ENCODE measurements around the gene TMEM156. TPM values are rescaled to one million over a fixed set of nuclear protein-coding genes. Genes with fewer than 3 reads are reported as not detected.

Gene TMEM156
- total and polyA plus RNA-seq, 3 experiments from 2014 or later: 6.7 to 24.3 (median 7.3) TPM

DNA sequence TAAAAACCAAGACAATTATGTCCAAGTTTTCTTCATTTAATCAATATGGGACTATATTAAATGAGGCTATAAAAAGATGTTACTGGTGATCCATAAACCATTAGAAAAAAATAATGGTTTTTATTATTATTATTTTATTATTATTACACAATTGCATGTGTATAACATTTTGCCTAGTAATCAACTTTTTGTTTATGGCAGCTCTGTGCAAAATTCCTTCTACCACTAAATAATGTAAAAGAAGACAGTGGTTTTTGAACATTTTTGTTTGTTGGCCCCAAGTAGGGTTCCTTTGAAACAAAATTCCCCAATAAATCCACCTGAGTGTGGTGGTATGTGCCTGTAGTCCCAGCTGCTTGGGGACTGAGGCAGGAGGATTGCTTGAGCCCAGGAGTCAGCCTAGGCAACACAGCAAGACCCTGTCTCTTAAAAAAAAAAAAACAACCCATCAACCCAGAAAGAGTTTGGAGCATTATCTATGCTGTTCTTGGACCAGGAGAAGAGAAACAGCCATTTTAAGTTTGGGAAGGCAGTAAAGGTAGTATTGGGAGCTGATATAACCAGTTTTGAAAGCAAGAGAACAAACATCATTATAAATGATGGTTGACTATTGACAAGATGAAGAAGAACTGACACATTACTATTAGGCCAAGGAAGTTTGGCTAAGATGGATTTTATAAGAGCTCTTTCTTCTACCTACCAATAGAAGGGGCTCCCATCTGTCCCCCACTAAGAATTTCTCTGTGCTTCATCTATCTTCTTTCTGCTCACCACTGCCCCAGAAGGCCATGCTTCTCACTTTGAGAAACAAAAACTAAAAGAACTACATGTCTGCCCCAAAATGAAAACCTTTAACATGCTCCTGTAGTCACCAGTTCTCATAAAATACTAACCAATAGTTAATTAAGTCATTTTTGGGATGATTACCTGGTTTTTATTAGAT lies 2.2 kb downstream of the TMEM156 start:
- peaks cover 43 to 66% (median 64%) of the 10 kb centered on the region in 3 donors for H3K4me1 Mint-ChIP-seq
- Histone ChIP-seq H3K4me1 (ENCODE audit: insufficient read depth, low read length) (peaks cover 46% of the 10 kb centered on the region), H3K27me3 (ENCODE audit: insufficient read depth, low read length, poor library complexity, severe bottlenecking) (no peaks in the 10 kb centered on the region), H3K9me3 (ENCODE audit: low read length) (no peaks in the 10 kb centered on the region), H3K36me3 (ENCODE audit: insufficient read depth, low read length) (no peaks in the 10 kb centered on the region), H3K4me3 (ENCODE audit: low read length) (peak overlapping the region; percentile 58), H3K27ac (ENCODE audit: low read depth, low read length) (peak overlapping the region; percentile 56)
- peak overlapping the region; percentile 75 to 96 (median 88) for H3K27ac Mint-ChIP-seq
- ChIA-PET POLR2A (interaction anchor here (1.8 kb wide), 1 partner anchor 14 kb away, joined by 10 read pairs; no protein-coding TSS in a partner anchor), CTCF (interaction anchor here (1.0 to 2.9 kb wide), 4 partner anchors 12 to 127 kb away, joined by 3 to 14 read pairs (median 4); no protein-coding TSS in a partner anchor)
- H3K4me3 Mint-ChIP-seq: peak overlapping the region; percentile 79 to 91 (median 84)
- no peaks in the 10 kb centered on the region for H3K27me3 Mint-ChIP-seq
- DNase-seq: peak in 2 of 5 donors; percentile 10 to 22
- H3K36me3 Mint-ChIP-seq: peaks cover 0 to 10% (median 0%) of the 10 kb centered on the region in 3 donors
- H3K9me3 Mint-ChIP-seq: no peaks in the 10 kb centered on the region

- H3K36me3 Mint-ChIP-seq: peaks cover 8 to 22% (median 16%) of the 10 kb centered on the region in 3 donors
- H3K4me1 ChIP-seq (ENCODE audit: insufficient read depth, low read length): peaks cover 26% of the 10 kb centered on the region
- H3K27ac ChIP-seq (ENCODE audit: low read depth, low read length): no peak overlapping the region
- no peaks in the 10 kb centered on the region for H3K36me3 ChIP-seq (ENCODE audit: insufficient read depth, low read length)
- H3K27me3 ChIP-seq (ENCODE audit: insufficient read depth, low read length, poor library complexity, severe bottlenecking): no peaks in the 10 kb centered on the region
- ChIA-PET CTCF (no interaction called here), POLR2A (no interaction called here)
- peaks cover 33 to 59% (median 59%) of the 10 kb centered on the region in 3 donors for H3K4me1 Mint-ChIP-seq
- H3K9me3 Mint-ChIP-seq: no peaks in the 10 kb centered on the region
- no peak overlapping the region for H3K4me3 ChIP-seq (ENCODE audit: low read length)
- H3K9me3 ChIP-seq (ENCODE audit: low read length): no peaks in the 10 kb centered on the region
- DNase-seq: no peak
- no peaks in the 10 kb centered on the region for H3K27me3 Mint-ChIP-seq
- peak overlapping the region in 1 of 8 donors; percentile 7 for H3K27ac Mint-ChIP-seq
- no peak overlapping the region for H3K4me3 Mint-ChIP-seq
Measured at GRCh38 chr4:39026096-39026495, 6.1 kb downstream of the TMEM156 start.

- Histone ChIP-seq H3K4me3 (ENCODE audit: low read length) (no peak overlapping the region), H3K27ac (ENCODE audit: low read depth, low read length) (peak overlapping the region; percentile 10), H3K9me3 (ENCODE audit: low read length) (no peaks in the 10 kb centered on the region), H3K4me1 (ENCODE audit: insufficient read depth, low read length) (peaks cover 26% of the 10 kb centered on the region), H3K36me3 (ENCODE audit: insufficient read depth, low read length) (no peaks in the 10 kb centered on the region), H3K27me3 (ENCODE audit: insufficient read depth, low read length, poor library complexity, severe bottlenecking) (no peaks in the 10 kb centered on the region)
- POLR2A ChIA-PET: no interaction called here
- H3K27ac Mint-ChIP-seq: peak overlapping the region in 2 of 8 donors; percentile 7 to 17
- no peak overlapping the region for H3K4me3 Mint-ChIP-seq
- H3K27me3 Mint-ChIP-seq: no peaks in the 10 kb centered on the region
- DNase-seq: no peak
- H3K36me3 Mint-ChIP-seq: peaks cover 8 to 22% (median 16%) of the 10 kb centered on the region in 3 donors
- no peaks in the 10 kb centered on the region for H3K9me3 Mint-ChIP-seq
- peaks cover 33 to 59% (median 59%) of the 10 kb centered on the region in 3 donors for H3K4me1 Mint-ChIP-seq
- CTCF ChIA-PET: no interaction called here
Measured at GRCh38 chr4:39025552-39026085, 6.6 kb downstream of the TMEM156 start.

- H3K27me3 ChIP-seq (ENCODE audit: insufficient read depth, low read length, poor library complexity, severe bottlenecking): no peaks in the 10 kb centered on the region
- H3K9me3 ChIP-seq (ENCODE audit: low read length): no peaks in the 10 kb centered on the region
- POLR2A ChIA-PET: no interaction called here
- peaks cover 25 to 55% (median 49%) of the 10 kb centered on the region in 3 donors for H3K4me1 Mint-ChIP-seq
- DNase-seq: no peak
- peaks cover 10 to 19% (median 16%) of the 10 kb centered on the region in 3 donors for H3K36me3 Mint-ChIP-seq
- CTCF ChIA-PET: interaction anchor here (1.2 to 1.4 kb wide), 2 partner anchors 21 to 122 kb away, joined by 3 read pairs; no protein-coding TSS in a partner anchor
- H3K9me3 Mint-ChIP-seq: no peaks in the 10 kb centered on the region
- peak overlapping the region in 2 of 8 donors; percentile 12 to 17 for H3K27ac Mint-ChIP-seq
- H3K36me3 ChIP-seq (ENCODE audit: insufficient read depth, low read length): no peaks in the 10 kb centered on the region
- no peak overlapping the region for H3K4me3 ChIP-seq (ENCODE audit: low read length)
- H3K27ac ChIP-seq (ENCODE audit: low read depth, low read length): no peak overlapping the region
- no peaks in the 10 kb centered on the region for H3K27me3 Mint-ChIP-seq
- peaks cover 21% of the 10 kb centered on the region for H3K4me1 ChIP-seq (ENCODE audit: insufficient read depth, low read length)
- H3K4me3 Mint-ChIP-seq: peak overlapping the region in 1 of 7 donors; percentile 9
Measured at GRCh38 chr4:39024311-39024865, 7.8 kb downstream of the TMEM156 start.

- H3K27ac ChIP-seq (ENCODE audit: low read depth, low read length): no peak overlapping the region
- H3K9me3 Mint-ChIP-seq: no peaks in the 10 kb centered on the region
- no peak for DNase-seq
- ChIA-PET CTCF (no interaction called here), POLR2A (no interaction called here)
- no peak overlapping the region for H3K4me3 ChIP-seq (ENCODE audit: low read length)
- no peak overlapping the region for H3K27ac Mint-ChIP-seq
- peaks cover 10 to 26% (median 19%) of the 10 kb centered on the region in 3 donors for H3K36me3 Mint-ChIP-seq
- no peaks in the 10 kb centered on the region for H3K27me3 Mint-ChIP-seq
- H3K27me3 ChIP-seq (ENCODE audit: insufficient read depth, low read length, poor library complexity, severe bottlenecking): no peaks in the 10 kb centered on the region
- no peaks in the 10 kb centered on the region for H3K36me3 ChIP-seq (ENCODE audit: insufficient read depth, low read length)
- peaks cover 13% of the 10 kb centered on the region for H3K4me1 ChIP-seq (ENCODE audit: insufficient read depth, low read length)
- no peak overlapping the region for H3K4me3 Mint-ChIP-seq
- H3K9me3 ChIP-seq (ENCODE audit: low read length): no peaks in the 10 kb centered on the region
- H3K4me1 Mint-ChIP-seq: peaks cover 17 to 51% (median 37%) of the 10 kb centered on the region in 3 donors
Measured at GRCh38 chr4:39023059-39023458, 9.2 kb downstream of the TMEM156 start.

- no peak overlapping the region for H3K4me3 ChIP-seq (ENCODE audit: low read length)
- no peak for DNase-seq
- peaks cover 0 to 4% (median 0%) of the 10 kb centered on the region in 5 donors for H3K9me3 Mint-ChIP-seq
- no peaks in the 10 kb centered on the region for H3K9me3 ChIP-seq (ENCODE audit: low read length)
- H3K27me3 ChIP-seq (ENCODE audit: insufficient read depth, low read length, poor library complexity, severe bottlenecking): no peaks in the 10 kb centered on the region
- ChIA-PET CTCF (no interaction called here), POLR2A (no interaction called here)
- H3K4me1 ChIP-seq (ENCODE audit: insufficient read depth, low read length): peaks cover 4% of the 10 kb centered on the region
- H3K36me3 Mint-ChIP-seq: peaks cover 10 to 34% (median 23%) of the 10 kb centered on the region in 3 donors
- H3K4me3 Mint-ChIP-seq: no peak overlapping the region
- H3K36me3 ChIP-seq (ENCODE audit: insufficient read depth, low read length): no peaks in the 10 kb centered on the region
- peaks cover 17 to 45% (median 32%) of the 10 kb centered on the region in 3 donors for H3K4me1 Mint-ChIP-seq
- no peak overlapping the region for H3K27ac Mint-ChIP-seq
- H3K27ac ChIP-seq (ENCODE audit: low read depth, low read length): no peak overlapping the region
- no peaks in the 10 kb centered on the region for H3K27me3 Mint-ChIP-seq
Measured at GRCh38 chr4:39022241-39022640, 10.0 kb downstream of the TMEM156 start.

DNA sequence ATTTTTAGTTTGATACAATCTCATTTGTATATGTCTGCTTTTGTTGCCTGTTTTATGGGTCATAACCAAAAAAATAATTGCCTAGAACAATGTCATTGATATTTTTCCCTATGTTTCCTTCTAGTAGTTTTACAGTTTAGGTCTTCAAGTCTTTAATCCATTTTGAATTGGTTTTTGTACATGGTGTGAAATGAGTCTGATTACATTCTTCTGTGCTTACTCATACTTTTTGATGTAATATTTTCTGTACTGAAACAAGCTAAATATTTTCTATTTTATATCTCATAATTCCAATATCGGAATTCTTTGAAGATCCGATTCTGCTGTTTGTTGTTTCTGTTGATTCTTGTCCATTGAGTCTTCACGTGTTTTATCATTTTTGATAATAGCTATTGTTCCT lies 10.6 kb downstream of the TMEM156 start:
- no peak for DNase-seq
- H3K4me3 ChIP-seq (ENCODE audit: low read length): no peak overlapping the region
- H3K27ac ChIP-seq (ENCODE audit: low read depth, low read length): no peak overlapping the region
- no peaks in the 10 kb centered on the region for H3K36me3 ChIP-seq (ENCODE audit: insufficient read depth, low read length)
- ChIA-PET CTCF (no interaction called here), POLR2A (no interaction called here)
- peak overlapping the region in 1 of 8 donors; percentile 64 for H3K27ac Mint-ChIP-seq
- no peaks in the 10 kb centered on the region for H3K9me3 ChIP-seq (ENCODE audit: low read length)
- H3K9me3 Mint-ChIP-seq: peaks cover 0 to 6% (median 2%) of the 10 kb centered on the region in 5 donors
- no peak overlapping the region for H3K4me3 Mint-ChIP-seq
- no peaks in the 10 kb centered on the region for H3K27me3 Mint-ChIP-seq
- peaks cover 15 to 40% (median 27%) of the 10 kb centered on the region in 3 donors for H3K4me1 Mint-ChIP-seq
- H3K36me3 Mint-ChIP-seq: peaks cover 12 to 36% (median 25%) of the 10 kb centered on the region in 3 donors
- H3K27me3 ChIP-seq (ENCODE audit: insufficient read depth, low read length, poor library complexity, severe bottlenecking): no peaks in the 10 kb centered on the region
- H3K4me1 ChIP-seq (ENCODE audit: insufficient read depth, low read length): no peaks in the 10 kb centered on the region

Data from CD8-positive, alpha-beta memory T cell (primary cell).